ENCODE results near the gene CALR3. TPM values are rescaled to one million over a fixed set of nuclear protein-coding genes. Genes with fewer than 3 reads are reported as not detected.

CALR3 gene
- total and polyA plus RNA-seq, 2 of the 13 experiments (the other 11 are each of a cell fraction or from before 2014, with no cell fraction given) = not detected

GRCh38 chr19:16458391-16459341, 37.3 kb downstream of the CALR3 start (continued):
- TF ChIP-seq PLSCR1 (CRISPR knock-in tag; IDR thresholded peaks at IDR 0.05; ENCODE audit: borderline replicate concordance) (no peak), GATAD1 (CRISPR knock-in tag; IDR thresholded peaks at IDR 0.05) (no peak), SCMH1 (CRISPR knock-in tag; IDR thresholded peaks at IDR 0.05; ENCODE audit: borderline replicate concordance) (no peak), SMC3 (IDR thresholded peaks at IDR 0.05; ENCODE audit: low read length) (no peak), SUZ12 (IDR thresholded peaks at IDR 0.05; ENCODE audit: low read depth, low read length) (no peak), HNF4A (CRISPR knock-in tag; IDR thresholded peaks at IDR 0.05) (peak; percentile 16; the same call in 1 of the 2 replicates), ZNF530 (CRISPR knock-in tag; IDR thresholded peaks at IDR 0.05; ENCODE audit: low read depth) (no peak), ZNF777 (CRISPR knock-in tag; IDR thresholded peaks at IDR 0.05) (no peak), TBX2 (CRISPR knock-in tag; IDR thresholded peaks at IDR 0.05; ENCODE audit: borderline replicate concordance) (0 out of 2 replicates have a peak, but pooled peaks have one; percentile 20), SRY (CRISPR knock-in tag; IDR thresholded peaks at IDR 0.05) (peak; percentile 44; the same call in 1 of the 2 replicates), ZNF883 (CRISPR knock-in tag; IDR thresholded peaks at IDR 0.05; ENCODE audit: not compliant biosample characterization) (no peak), POGZ (CRISPR knock-in tag; IDR thresholded peaks at IDR 0.05) (no peak), MED8 (CRISPR knock-in tag; IDR thresholded peaks at IDR 0.05; ENCODE audit: insufficient replicate concordance) (no peak), MEF2D (CRISPR knock-in tag; IDR thresholded peaks at IDR 0.05) (no peak), SRF (IDR thresholded peaks at IDR 0.05; ENCODE audit: low read depth, low read length) (no peak), NFE2L2 (IDR thresholded peaks at IDR 0.05; ENCODE audit: low read length) (no peak)
- TF ChIP-seq, protein P1, sequence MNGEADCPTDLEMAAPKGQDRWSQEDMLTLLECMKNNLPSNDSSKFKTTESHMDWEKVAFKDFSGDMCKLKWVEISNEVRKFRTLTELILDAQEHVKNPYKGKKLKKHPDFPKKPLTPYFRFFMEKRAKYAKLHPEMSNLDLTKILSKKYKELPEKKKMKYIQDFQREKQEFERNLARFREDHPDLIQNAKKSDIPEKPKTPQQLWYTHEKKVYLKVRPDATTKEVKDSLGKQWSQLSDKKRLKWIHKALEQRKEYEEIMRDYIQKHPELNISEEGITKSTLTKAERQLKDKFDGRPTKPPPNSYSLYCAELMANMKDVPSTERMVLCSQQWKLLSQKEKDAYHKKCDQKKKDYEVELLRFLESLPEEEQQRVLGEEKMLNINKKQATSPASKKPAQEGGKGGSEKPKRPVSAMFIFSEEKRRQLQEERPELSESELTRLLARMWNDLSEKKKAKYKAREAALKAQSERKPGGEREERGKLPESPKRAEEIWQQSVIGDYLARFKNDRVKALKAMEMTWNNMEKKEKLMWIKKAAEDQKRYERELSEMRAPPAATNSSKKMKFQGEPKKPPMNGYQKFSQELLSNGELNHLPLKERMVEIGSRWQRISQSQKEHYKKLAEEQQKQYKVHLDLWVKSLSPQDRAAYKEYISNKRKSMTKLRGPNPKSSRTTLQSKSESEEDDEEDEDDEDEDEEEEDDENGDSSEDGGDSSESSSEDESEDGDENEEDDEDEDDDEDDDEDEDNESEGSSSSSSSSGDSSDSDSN (CRISPR knock-in tag; IDR thresholded peaks at IDR 0.05) = 0 out of 2 replicates have a peak, but pooled peaks have one; percentile 24
- TF ChIP-seq, protein P2, sequence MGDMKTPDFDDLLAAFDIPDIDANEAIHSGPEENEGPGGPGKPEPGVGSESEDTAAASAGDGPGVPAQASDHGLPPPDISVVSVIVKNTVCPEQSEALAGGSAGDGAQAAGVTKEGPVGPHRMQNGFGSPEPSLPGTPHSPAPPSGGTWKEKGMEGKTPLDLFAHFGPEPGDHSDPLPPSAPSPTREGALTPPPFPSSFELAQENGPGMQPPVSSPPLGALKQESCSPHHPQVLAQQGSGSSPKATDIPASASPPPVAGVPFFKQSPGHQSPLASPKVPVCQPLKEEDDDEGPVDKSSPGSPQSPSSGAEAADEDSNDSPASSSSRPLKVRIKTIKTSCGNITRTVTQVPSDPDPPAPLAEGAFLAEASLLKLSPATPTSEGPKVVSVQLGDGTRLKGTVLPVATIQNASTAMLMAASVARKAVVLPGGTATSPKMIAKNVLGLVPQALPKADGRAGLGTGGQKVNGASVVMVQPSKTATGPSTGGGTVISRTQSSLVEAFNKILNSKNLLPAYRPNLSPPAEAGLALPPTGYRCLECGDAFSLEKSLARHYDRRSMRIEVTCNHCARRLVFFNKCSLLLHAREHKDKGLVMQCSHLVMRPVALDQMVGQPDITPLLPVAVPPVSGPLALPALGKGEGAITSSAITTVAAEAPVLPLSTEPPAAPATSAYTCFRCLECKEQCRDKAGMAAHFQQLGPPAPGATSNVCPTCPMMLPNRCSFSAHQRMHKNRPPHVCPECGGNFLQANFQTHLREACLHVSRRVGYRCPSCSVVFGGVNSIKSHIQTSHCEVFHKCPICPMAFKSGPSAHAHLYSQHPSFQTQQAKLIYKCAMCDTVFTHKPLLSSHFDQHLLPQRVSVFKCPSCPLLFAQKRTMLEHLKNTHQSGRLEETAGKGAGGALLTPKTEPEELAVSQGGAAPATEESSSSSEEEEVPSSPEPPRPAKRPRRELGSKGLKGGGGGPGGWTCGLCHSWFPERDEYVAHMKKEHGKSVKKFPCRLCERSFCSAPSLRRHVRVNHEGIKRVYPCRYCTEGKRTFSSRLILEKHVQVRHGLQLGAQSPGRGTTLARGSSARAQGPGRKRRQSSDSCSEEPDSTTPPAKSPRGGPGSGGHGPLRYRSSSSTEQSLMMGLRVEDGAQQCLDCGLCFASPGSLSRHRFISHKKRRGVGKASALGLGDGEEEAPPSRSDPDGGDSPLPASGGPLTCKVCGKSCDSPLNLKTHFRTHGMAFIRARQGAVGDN (CRISPR knock-in tag; IDR thresholded peaks at IDR 0.05) = peak; percentile 57
- TF ChIP-seq, protein P3, sequence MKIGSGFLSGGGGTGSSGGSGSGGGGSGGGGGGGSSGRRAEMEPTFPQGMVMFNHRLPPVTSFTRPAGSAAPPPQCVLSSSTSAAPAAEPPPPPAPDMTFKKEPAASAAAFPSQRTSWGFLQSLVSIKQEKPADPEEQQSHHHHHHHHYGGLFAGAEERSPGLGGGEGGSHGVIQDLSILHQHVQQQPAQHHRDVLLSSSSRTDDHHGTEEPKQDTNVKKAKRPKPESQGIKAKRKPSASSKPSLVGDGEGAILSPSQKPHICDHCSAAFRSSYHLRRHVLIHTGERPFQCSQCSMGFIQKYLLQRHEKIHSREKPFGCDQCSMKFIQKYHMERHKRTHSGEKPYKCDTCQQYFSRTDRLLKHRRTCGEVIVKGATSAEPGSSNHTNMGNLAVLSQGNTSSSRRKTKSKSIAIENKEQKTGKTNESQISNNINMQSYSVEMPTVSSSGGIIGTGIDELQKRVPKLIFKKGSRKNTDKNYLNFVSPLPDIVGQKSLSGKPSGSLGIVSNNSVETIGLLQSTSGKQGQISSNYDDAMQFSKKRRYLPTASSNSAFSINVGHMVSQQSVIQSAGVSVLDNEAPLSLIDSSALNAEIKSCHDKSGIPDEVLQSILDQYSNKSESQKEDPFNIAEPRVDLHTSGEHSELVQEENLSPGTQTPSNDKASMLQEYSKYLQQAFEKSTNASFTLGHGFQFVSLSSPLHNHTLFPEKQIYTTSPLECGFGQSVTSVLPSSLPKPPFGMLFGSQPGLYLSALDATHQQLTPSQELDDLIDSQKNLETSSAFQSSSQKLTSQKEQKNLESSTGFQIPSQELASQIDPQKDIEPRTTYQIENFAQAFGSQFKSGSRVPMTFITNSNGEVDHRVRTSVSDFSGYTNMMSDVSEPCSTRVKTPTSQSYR (CRISPR knock-in tag; IDR thresholded peaks at IDR 0.05; ENCODE audit: borderline replicate concordance) = peak; percentile 47; the same call in 1 of the 2 replicates
